Pancreas (tissue), 10 donors: ENCODE results near the gene CRYBG3. TPM values are rescaled to one million over a fixed set of nuclear protein-coding genes. Genes with fewer than 3 reads are reported as not detected.
A peak's percentile ranks its signal among the peaks of the same experiment; 100 is the strongest.
"Not testable (repeated sequence)": the region's sequence is repeated elsewhere in the genome, so short reads cannot be mapped to it uniquely, and the experiment has no call there.

ENCODE experiments used
- ATAC-seq, 4 donors: fragments of 200-7000 bp; cut with Tn5 transposase; one replicate each; pipeline versions ENCODE4 v1.8.0 to v1.9.1; 2020; ENCODE audit warnings: mild to moderate bottlenecking in 4 of 4, moderate library complexity in 4 of 4
- DNase-seq, 6 donors: peaks; one replicate each; pipeline ENCODE4 v3.0.0-alpha.2; 2020
- FAIRE-seq: peaks from 2 replicates; lab custom pipeline; 2012; peaks lifted over from hg19 to GRCh38; lab: Jason Lieb, UNC
- H3K27ac ChIP-seq, 4 donors: fragments of 200-600 bp; sonication (generic); 1 replicate in 3 of 4; 2 replicates in 1 of 4; pipeline versions ENCODE4 v1.5.0 to v1.8.0; 2020
- H3K27me3 ChIP-seq, 4 donors: fragments of 200-600 bp; one replicate each; pipeline ENCODE4 v1.8.0; 2021
- H3K36me3 ChIP-seq, 3 donors: fragments of 200-600 bp; sonication (generic) in 1 of 3; one replicate each; pipeline versions ENCODE4 v1.5.0 to v1.8.0; 2020 to 2021
- H3K4me1 ChIP-seq, 3 donors: fragments of 200-600 bp; one replicate each; pipeline ENCODE4 v1.8.0; 2021
- H3K4me3 ChIP-seq, 4 donors: fragments of 200-600 bp; sonication (generic) in 2 of 4; one replicate each; pipeline versions ENCODE4 v1.5.0 to v1.8.0; 2020 to 2021
- H3K9me3 ChIP-seq, 4 donors: fragments of 200-600 bp; one replicate each; pipeline ENCODE4 v1.8.0; 2021
- WGBS, 2 donors: extraction: QIAGEN DNeasy Blood & Tissue Kit; methylation state at CpG; one replicate each; pipeline ENCODE4 v1.1.7; 2013; 5-methylcytosine and 5-hydroxymethylcytosine counted together
- intact Hi-C, 3 donors: fragments of 100-400 bp; cut with DNase I; formaldehyde crosslinking; loops; one replicate each; pipeline versions ENCODE4 v1.11.1 to v1.14.2; 2022
- polyA plus RNA-seq, 2 donors: library from polyadenylated mRNA; stranded (reverse); fragments of 200-250 nt; gene quantifications; one replicate each; pipeline ENCODE4 v1.2.3, GENCODE V29; 2013
- total RNA-seq, 6 donors: library from RNA; stranded (reverse); fragmentation: NEBNext Ultra II Directional in 4 of 6; extraction: Animal tissue kit (Norgen Biotek cat#: 25700) in 4 of 6; gene quantifications; one replicate each; pipeline versions ENCODE4 v1.2.1 to v1.2.4, GENCODE V29; 2021 to 2023
- TF ChIP-seq, protein P1 (sequence below), 4 donors: fragments of 200-600 bp; sonication (generic) in 3 of 4; IDR thresholded peaks; one replicate each; pipeline versions ENCODE4 v1.5.0 to v1.8.0; 2021; ENCODE audit warnings: antibody characterized with exemption in 4 of 4
- donor health status: healthy with polysubstance abuse.
- donor health status: DM: no; HTN: no; CAD: no; lungs with moderate emphysema.
- donor health status: DM: no; HTN: no; CAD: no.
- donor health status: control.
- donor health status: control.
- donor health status: Bipolar disorder and iron deficiency.
- donor health status: DM: yes; HTN: yes; CAD: no.
- donor health status: DM: no; HTN: no; CAD: no.
- donor health status: DM: no; HTN: no; CAD: no.
- donor health status: DM: yes; HTN: yes; CAD: no.

The CRYBG3 gene
- total and polyA plus RNA-seq, 8 donors, result 3.1 to 15.2 (median 10.2) TPM

DNA sequence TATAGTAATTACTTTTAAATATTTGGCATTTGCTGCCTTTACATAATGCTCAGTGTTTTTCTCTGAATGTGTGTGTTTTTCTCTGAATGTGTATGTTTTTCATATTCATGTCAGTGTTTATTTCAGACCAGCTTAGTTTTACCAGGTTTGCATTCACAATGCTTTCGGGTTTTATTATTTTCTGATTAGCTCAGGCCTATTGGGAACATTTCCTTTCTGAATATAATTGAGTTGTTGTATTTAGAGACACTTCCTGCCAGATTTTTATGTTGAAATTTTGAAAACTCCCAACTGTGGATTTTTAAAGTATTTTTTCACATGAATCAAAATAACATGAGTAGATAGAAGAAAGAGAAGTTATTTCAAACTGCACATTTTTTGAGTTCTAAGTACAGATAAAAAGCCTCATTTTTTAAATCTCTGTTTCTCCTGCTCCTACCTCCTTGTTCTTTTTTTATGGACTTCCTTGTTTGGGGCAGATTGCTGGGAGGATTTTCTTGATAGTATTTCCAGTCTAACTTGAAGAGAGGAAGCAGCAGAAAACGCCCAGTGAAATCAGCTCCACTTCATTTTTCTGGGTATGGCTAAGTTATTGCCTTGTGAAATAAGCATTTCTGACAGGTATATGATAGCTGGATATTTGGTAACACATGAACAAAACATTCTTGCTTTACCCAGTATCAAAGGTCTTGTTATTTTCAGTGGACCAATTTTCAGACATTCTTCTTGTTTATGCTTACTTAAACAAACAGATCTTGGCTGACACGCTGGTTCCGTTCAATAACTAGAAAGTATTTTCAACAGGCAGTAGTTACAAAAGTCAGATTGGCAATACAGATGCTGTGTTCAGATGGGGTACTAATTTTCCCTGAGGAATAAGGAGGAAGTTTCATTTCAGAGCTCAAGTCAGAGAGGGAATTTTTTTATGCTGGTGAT, 79.8 kb downstream of the CRYBG3 start:
- TF ChIP-seq, protein P1, sequence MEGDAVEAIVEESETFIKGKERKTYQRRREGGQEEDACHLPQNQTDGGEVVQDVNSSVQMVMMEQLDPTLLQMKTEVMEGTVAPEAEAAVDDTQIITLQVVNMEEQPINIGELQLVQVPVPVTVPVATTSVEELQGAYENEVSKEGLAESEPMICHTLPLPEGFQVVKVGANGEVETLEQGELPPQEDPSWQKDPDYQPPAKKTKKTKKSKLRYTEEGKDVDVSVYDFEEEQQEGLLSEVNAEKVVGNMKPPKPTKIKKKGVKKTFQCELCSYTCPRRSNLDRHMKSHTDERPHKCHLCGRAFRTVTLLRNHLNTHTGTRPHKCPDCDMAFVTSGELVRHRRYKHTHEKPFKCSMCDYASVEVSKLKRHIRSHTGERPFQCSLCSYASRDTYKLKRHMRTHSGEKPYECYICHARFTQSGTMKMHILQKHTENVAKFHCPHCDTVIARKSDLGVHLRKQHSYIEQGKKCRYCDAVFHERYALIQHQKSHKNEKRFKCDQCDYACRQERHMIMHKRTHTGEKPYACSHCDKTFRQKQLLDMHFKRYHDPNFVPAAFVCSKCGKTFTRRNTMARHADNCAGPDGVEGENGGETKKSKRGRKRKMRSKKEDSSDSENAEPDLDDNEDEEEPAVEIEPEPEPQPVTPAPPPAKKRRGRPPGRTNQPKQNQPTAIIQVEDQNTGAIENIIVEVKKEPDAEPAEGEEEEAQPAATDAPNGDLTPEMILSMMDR (IDR thresholded peaks at IDR 0.05), result no peak
- 50 to 57% methylated on average over 4 of the region's 4 CpGs for WGBS, 2 donors
- H3K27me3 ChIP-seq, result no peaks in the 10 kb centered on the region
- H3K9me3 ChIP-seq, result no peaks in the 10 kb centered on the region
- H3K4me3 ChIP-seq, result no peak overlapping the region
- no peaks in the 10 kb centered on the region for H3K36me3 ChIP-seq
- H3K27ac ChIP-seq, result peak overlapping the region in 2 of 4 donors; percentile 20 to 37
- ATAC-seq (peak in 3 of 4 donors; percentile 18 to 40 (median 32)), DNase-seq (no peak), FAIRE-seq (peak; percentile 59)
- H3K4me1 ChIP-seq, result peaks cover 0 to 11% (median 0%) of the 10 kb centered on the region in 3 donors
- intact Hi-C loops, result no loop called here

- DNase-seq, intact Hi-C loops, H3K4me3 ChIP-seq, H3K4me1 ChIP-seq, H3K27me3 ChIP-seq, H3K36me3 ChIP-seq, ATAC-seq, H3K27ac ChIP-seq, FAIRE-seq, H3K9me3 ChIP-seq: not testable (repeated sequence)
- 57 to 100% methylated on average over 1 to 3 of the region's 3 CpGs for WGBS, 2 donors
These were observed 88.0 kb downstream of the CRYBG3 start for GRCh38 chr3:97909830-97910229.

GRCh38 chr3:97910236-97910831, 88.5 kb downstream of the CRYBG3 start:
- ATAC-seq, FAIRE-seq, H3K27ac ChIP-seq, intact Hi-C loops, H3K4me3 ChIP-seq, H3K36me3 ChIP-seq, H3K9me3 ChIP-seq, H3K27me3 ChIP-seq, H3K4me1 ChIP-seq: not testable (repeated sequence)
- peak in 1 of 6 donors; percentile 16 for DNase-seq
- WGBS, 2 donors, result 86 to 88% methylated on average over 23 of the region's 24 CpGs

DNA sequence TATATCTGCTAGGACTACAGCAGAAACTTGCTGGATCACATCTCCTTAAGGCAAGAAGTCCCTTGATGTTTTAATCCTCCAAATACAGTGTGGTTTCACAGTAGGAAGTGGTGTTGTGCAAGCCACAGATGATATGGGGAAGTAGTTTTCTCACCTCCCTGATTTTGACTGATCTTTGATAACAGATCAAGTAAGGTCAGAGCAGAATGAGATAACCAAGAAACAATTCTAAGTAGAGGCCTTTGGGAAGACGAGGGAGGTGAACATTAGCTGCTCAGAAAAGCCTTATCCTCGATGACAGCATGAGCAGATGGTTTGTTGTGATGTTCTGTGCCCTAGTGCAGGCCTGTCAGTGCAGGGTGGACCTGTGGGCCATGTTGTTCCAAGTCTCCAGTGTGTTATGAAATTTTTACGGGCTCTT, 89.1 kb downstream of the CRYBG3 start:
- FAIRE-seq (no peak), DNase-seq (no peak), ATAC-seq (peak in 2 of 4 donors; percentile 23 to 53)
- Histone ChIP-seq H3K9me3 (no peaks in the 10 kb centered on the region), H3K4me1 (no peaks in the 10 kb centered on the region), H3K36me3 (peaks cover 0 to 9% (median 0%) of the 10 kb centered on the region in 3 donors), H3K27ac (no peak overlapping the region), H3K27me3 (no peaks in the 10 kb centered on the region), H3K4me3 (no peak overlapping the region)
- TF ChIP-seq, protein P1 (IDR thresholded peaks at IDR 0.05), result no peak
- intact Hi-C loops, result no loop called here
- 75 to 77% methylated on average over 3 of the region's 3 CpGs for WGBS, 2 donors

- DNase-seq, result no peak
- Histone ChIP-seq H3K4me3 (no peak overlapping the region), H3K27me3 (no peaks in the 10 kb centered on the region), H3K4me1 (no peaks in the 10 kb centered on the region), H3K27ac (no peak overlapping the region), H3K9me3 (no peaks in the 10 kb centered on the region), H3K36me3 (peaks cover 0 to 9% (median 0%) of the 10 kb centered on the region in 3 donors)
- TF ChIP-seq, protein P1 (IDR thresholded peaks at IDR 0.05), result no peak
- intact Hi-C loops, result no loop called here
- no peak for ATAC-seq
- FAIRE-seq, result no peak
- WGBS, 2 donors, result 85 to 89% methylated on average over 3 of the region's 3 CpGs
These were observed 89.6 kb downstream of the CRYBG3 start for GRCh38 chr3:97911459-97911858.
